ENCODE data around the gene RABGAP1L. TPM values are rescaled to one million over a fixed set of nuclear protein-coding genes. Genes with fewer than 3 reads are reported as not detected.

Gene RABGAP1L
- total RNA-seq, 4 donors from 2014 or later = 31.7 to 49.7 (median 34.3) TPM

GRCh38 chr1:174971902-174972301 is 812.6 kb downstream of the RABGAP1L start:
- no peak for ATAC-seq (ENCODE audit: low FRiP score)
- TF ChIP-seq CTCF (IDR thresholded peaks at IDR 0.05) = no peak
- no peak for DNase-seq (ENCODE audit: low spot score)

GRCh38 chr1:174974711-174975119 is 815.4 kb downstream of the RABGAP1L start:
- no peak for DNase-seq (ENCODE audit: low spot score)
- ATAC-seq (ENCODE audit: low FRiP score) = peak; percentile 33
- TF ChIP-seq CTCF (IDR thresholded peaks at IDR 0.05) = no peak

GRCh38 chr1:174975764-174976163 is 816.4 kb downstream of the RABGAP1L start:
- DNase-seq (ENCODE audit: low spot score) = no peak
- peak; percentile 50 for ATAC-seq (ENCODE audit: low FRiP score)
- TF ChIP-seq CTCF (IDR thresholded peaks at IDR 0.05) = no peak

- ATAC-seq (ENCODE audit: low FRiP score) = peak; percentile 83
- TF ChIP-seq CTCF (IDR thresholded peaks at IDR 0.05) = no peak
- DNase-seq (ENCODE audit: low spot score) = no peak
Observed at GRCh38 chr1:174976436-174977108, 817.3 kb downstream of the RABGAP1L start.

- DNase-seq (ENCODE audit: low spot score) (no peak), ATAC-seq (ENCODE audit: low FRiP score) (no peak)
- TF ChIP-seq CTCF (IDR thresholded peaks at IDR 0.05) = peak in 1 of 3 donors; percentile 48
Observed at GRCh38 chr1:174982971-174983689, 823.8 kb downstream of the RABGAP1L start.

GRCh38 chr1:174984952-174985351 is 825.6 kb downstream of the RABGAP1L start:
- no peak for ATAC-seq (ENCODE audit: low FRiP score)
- no peak for DNase-seq (ENCODE audit: low spot score)
- no peak for TF ChIP-seq CTCF (IDR thresholded peaks at IDR 0.05)

- DNase-seq (ENCODE audit: low spot score) (no peak), ATAC-seq (ENCODE audit: low FRiP score) (no peak)
- TF ChIP-seq CTCF (IDR thresholded peaks at IDR 0.05) = no peak
Observed at GRCh38 chr1:174988539-174988938, 829.2 kb downstream of the RABGAP1L start.
